MM.1S (cell line): Measurements from ENCODE around the gene KCNK17.

Source experiments
- DNase-seq: peaks from one replicate; pipeline ENCODE4 v3.0.0-alpha.2; 2015
- H2AFZ ChIP-seq: fragments of 300-600 bp; sonication (generic); 2 replicates; pipeline ENCODE4 v1.6.0; 2016; ENCODE audit warnings: antibody characterized with exemption, low read length
- H3F3A ChIP-seq: fragments of 300-600 bp; sonication (generic); 2 replicates; pipeline ENCODE4 v1.6.1; 2016; ENCODE audit warnings: mild to moderate bottlenecking, antibody characterized with exemption, low read length, moderate library complexity, mixed read lengths; ENCODE audit not compliant: insufficient read depth
- H3K27ac ChIP-seq: fragments of 300-600 bp; sonication (generic); 2 replicates; pipeline ENCODE4 v1.5.1; 2016; ENCODE audit warnings: mild to moderate bottlenecking, low read length
- H3K27me3 ChIP-seq: fragments of 300-600 bp; sonication (generic); replicated peaks from 2 replicates; pipeline ENCODE4 v1.6.0; 2016; ENCODE audit warnings: low read length; ENCODE audit not compliant: insufficient read depth
- H3K36me3 ChIP-seq: fragments of 300-600 bp; sonication (generic); replicated peaks from 2 replicates; pipeline ENCODE4 v1.6.1; 2016; ENCODE audit warnings: mild to moderate bottlenecking, low read length, mixed read lengths; ENCODE audit not compliant: insufficient read depth
- H3K4me1 ChIP-seq: fragments of 300-600 bp; sonication (generic); 2 replicates; pipeline ENCODE4 v1.6.1; 2016; ENCODE audit warnings: low read length, mixed read lengths
- H3K4me2 ChIP-seq: fragments of 300-600 bp; sonication (generic); 2 replicates; pipeline ENCODE4 v1.6.0; 2016; ENCODE audit warnings: low read depth, low read length
- H3K4me3 ChIP-seq: fragments of 300-600 bp; sonication (generic); 2 replicates; pipeline ENCODE4 v1.5.1; 2016; ENCODE audit warnings: low read length, mixed read lengths
- H3K79me2 ChIP-seq: fragments of 300-600 bp; sonication (generic); 2 replicates; pipeline ENCODE4 v1.6.1; 2016; ENCODE audit warnings: mixed run types, low read length, mixed read lengths
- H3K9ac ChIP-seq: fragments of 300-600 bp; sonication (generic); 2 replicates; pipeline ENCODE4 v1.6.1; 2016; ENCODE audit warnings: low read length, mixed read lengths
- H3K9me2 ChIP-seq: fragments of 300-600 bp; sonication (generic); replicated peaks from 2 replicates; pipeline ENCODE4 v1.6.1; 2016; ENCODE audit warnings: mild to moderate bottlenecking, low read length, mixed read lengths; ENCODE audit not compliant: insufficient read depth
- H3K9me3 ChIP-seq: fragments of 300-600 bp; sonication (generic); replicated peaks from 2 replicates; pipeline ENCODE4 v1.6.1; 2016; ENCODE audit warnings: mild to moderate bottlenecking, low read length, mixed read lengths; ENCODE audit not compliant: insufficient read depth
- H4K20me1 ChIP-seq: fragments of 300-600 bp; sonication (generic); 2 replicates; pipeline ENCODE4 v1.6.1; 2016; ENCODE audit warnings: mild to moderate bottlenecking, low read length, moderate library complexity, mixed read lengths; ENCODE audit not compliant: insufficient read depth
- EZH2 ChIP-seq: fragments of 300-600 bp; sonication (generic); optimal IDR thresholded peaks from 2 replicates; pipeline ENCODE3; 2017; ENCODE audit warnings: low read depth, mild to moderate bottlenecking, antibody characterized with exemption, low read length, mixed read lengths
- EZH2phosphoT487 ChIP-seq: fragments of 300-600 bp; sonication (generic); IDR thresholded peaks from 2 replicates; pipeline ENCODE4 v1.6.1; 2018; ENCODE audit warnings: antibody characterized with exemption, low read length
- TF ChIP-seq, protein P1 (sequence below): fragments of 300-600 bp; sonication (generic); IDR thresholded peaks from 2 replicates; pipeline ENCODE4 v1.5.1; 2016; ENCODE audit warnings: antibody characterized with exemption, low read length, mixed read lengths

Gene KCNK17

DNA sequence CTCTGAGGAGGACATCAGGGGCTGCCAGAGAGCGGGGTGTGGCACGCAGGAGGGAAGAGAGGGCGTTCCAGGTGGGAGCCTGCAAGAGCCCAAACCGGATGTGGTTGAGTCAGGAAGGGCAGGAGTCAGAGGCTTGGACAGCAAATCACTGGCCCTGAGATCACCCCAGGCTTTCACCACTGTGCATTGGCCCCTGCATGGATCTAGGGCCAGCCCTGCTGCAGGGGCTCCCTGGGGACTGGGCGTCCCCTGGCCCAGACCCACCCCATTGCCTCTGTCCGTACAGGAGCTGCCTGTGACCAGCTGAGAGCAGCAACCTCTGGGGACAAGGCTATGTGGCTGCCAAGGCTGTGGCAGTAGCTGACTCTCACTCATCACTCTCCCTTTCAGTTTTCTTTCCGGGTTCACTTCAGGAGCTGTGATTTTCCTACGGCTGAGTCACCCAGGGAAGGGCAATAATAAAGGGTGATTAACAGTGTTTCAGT lies 33.9 kb downstream of the KCNK17 start:
- no peaks in the 10 kb centered on the region for H4K20me1 ChIP-seq
- H2AFZ ChIP-seq: no peak overlapping the region
- no peak overlapping the region for H3K4me2 ChIP-seq
- no peaks in the 10 kb centered on the region for H3K9me3 ChIP-seq
- no peak overlapping the region for H3K27ac ChIP-seq
- no peak for TF ChIP-seq EZH2
- TF ChIP-seq, protein P1, sequence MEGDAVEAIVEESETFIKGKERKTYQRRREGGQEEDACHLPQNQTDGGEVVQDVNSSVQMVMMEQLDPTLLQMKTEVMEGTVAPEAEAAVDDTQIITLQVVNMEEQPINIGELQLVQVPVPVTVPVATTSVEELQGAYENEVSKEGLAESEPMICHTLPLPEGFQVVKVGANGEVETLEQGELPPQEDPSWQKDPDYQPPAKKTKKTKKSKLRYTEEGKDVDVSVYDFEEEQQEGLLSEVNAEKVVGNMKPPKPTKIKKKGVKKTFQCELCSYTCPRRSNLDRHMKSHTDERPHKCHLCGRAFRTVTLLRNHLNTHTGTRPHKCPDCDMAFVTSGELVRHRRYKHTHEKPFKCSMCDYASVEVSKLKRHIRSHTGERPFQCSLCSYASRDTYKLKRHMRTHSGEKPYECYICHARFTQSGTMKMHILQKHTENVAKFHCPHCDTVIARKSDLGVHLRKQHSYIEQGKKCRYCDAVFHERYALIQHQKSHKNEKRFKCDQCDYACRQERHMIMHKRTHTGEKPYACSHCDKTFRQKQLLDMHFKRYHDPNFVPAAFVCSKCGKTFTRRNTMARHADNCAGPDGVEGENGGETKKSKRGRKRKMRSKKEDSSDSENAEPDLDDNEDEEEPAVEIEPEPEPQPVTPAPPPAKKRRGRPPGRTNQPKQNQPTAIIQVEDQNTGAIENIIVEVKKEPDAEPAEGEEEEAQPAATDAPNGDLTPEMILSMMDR: no peak
- TF ChIP-seq EZH2phosphoT487: no peak
- no peaks in the 10 kb centered on the region for H3K36me3 ChIP-seq
- no peak overlapping the region for H3K9ac ChIP-seq
- H3K4me3 ChIP-seq: no peak overlapping the region
- no peaks in the 10 kb centered on the region for H3K4me1 ChIP-seq
- no peaks in the 10 kb centered on the region for H3K9me2 ChIP-seq
- no peaks in the 10 kb centered on the region for H3K79me2 ChIP-seq
- no peak for DNase-seq
- H3F3A ChIP-seq: no peaks in the 10 kb centered on the region
- no peaks in the 10 kb centered on the region for H3K27me3 ChIP-seq

DNA sequence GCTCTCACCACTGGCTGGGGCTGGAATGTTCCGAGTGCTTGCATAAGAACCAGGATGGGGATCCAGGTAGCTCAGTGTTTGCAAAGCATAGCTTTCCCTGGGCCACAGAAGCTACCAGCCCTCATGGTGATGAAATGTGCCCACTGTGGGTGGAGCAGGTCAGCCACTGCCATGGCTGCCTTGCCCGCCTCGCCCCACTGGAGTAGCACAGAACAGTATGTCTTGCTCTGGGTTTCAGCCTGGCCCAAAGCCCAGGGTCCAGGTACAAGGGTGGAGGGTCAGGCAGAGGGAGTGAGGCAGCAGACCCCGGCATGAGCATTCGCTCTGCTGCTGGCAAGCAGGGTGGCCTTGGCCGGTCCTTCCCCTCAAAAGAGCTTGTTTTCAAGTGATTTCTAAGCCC lies 34.7 kb downstream of the KCNK17 start:
- H2AFZ ChIP-seq: no peak overlapping the region

DNA sequence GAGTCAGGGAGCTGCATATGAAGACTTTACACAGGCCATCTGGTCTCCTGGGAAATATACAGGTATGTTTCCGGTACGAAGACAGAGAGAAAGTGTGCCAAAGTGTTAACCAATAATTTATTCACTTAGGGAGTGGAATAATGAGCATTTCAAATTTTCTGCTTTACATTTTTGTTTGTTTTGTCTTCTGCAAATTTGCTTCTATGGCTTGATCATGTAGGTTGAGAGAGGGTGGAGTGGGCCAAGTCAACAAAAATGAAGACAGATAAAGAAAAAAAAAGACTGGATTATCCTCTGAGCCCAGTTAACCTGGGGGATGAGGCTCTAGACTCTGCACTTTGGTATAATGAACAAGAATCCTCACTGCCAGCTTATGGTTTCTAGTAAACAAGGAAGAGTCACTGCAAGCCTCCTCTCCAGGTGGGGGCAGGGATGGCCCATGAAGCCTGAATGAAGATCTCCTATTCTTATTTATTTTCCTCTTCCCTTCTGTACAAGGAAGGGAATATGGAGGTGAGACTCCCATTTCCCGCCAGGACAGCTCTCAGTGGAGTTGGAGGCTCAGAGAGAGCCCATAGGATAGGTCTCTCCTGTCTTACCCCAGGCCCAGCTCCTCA lies 37.7 kb downstream of the KCNK17 start:
- Histone ChIP-seq H3K27me3 (no peaks in the 10 kb centered on the region), H2AFZ (no peak overlapping the region), H3K9me2 (no peaks in the 10 kb centered on the region), H3K4me3 (no peak overlapping the region), H3K27ac (no peak overlapping the region), H3K4me1 (no peaks in the 10 kb centered on the region), H3K9ac (no peak overlapping the region), H4K20me1 (no peaks in the 10 kb centered on the region), H3K79me2 (no peaks in the 10 kb centered on the region), H3F3A (no peaks in the 10 kb centered on the region), H3K36me3 (no peaks in the 10 kb centered on the region), H3K4me2 (no peak overlapping the region), H3K9me3 (no peaks in the 10 kb centered on the region)
- DNase-seq: no peak
- no peak for TF ChIP-seq EZH2
- TF ChIP-seq, protein P1: no peak
- no peak for TF ChIP-seq EZH2phosphoT487

More for the DNA sequence above, 34.7 kb downstream of the KCNK17 start:
- Histone ChIP-seq H3K4me2 (no peak overlapping the region), H3K27ac (no peak overlapping the region), H3F3A (no peaks in the 10 kb centered on the region), H3K9me3 (no peaks in the 10 kb centered on the region), H3K4me1 (no peaks in the 10 kb centered on the region), H3K79me2 (no peaks in the 10 kb centered on the region), H3K4me3 (no peak overlapping the region), H3K9me2 (no peaks in the 10 kb centered on the region), H4K20me1 (no peaks in the 10 kb centered on the region), H3K27me3 (no peaks in the 10 kb centered on the region), H3K36me3 (no peaks in the 10 kb centered on the region), H3K9ac (no peak overlapping the region)
- DNase-seq: no peak
- no peak for TF ChIP-seq EZH2phosphoT487
- TF ChIP-seq, protein P1: no peak
- no peak for TF ChIP-seq EZH2
